ENCODE results near the gene ZNF330.

DNA sequence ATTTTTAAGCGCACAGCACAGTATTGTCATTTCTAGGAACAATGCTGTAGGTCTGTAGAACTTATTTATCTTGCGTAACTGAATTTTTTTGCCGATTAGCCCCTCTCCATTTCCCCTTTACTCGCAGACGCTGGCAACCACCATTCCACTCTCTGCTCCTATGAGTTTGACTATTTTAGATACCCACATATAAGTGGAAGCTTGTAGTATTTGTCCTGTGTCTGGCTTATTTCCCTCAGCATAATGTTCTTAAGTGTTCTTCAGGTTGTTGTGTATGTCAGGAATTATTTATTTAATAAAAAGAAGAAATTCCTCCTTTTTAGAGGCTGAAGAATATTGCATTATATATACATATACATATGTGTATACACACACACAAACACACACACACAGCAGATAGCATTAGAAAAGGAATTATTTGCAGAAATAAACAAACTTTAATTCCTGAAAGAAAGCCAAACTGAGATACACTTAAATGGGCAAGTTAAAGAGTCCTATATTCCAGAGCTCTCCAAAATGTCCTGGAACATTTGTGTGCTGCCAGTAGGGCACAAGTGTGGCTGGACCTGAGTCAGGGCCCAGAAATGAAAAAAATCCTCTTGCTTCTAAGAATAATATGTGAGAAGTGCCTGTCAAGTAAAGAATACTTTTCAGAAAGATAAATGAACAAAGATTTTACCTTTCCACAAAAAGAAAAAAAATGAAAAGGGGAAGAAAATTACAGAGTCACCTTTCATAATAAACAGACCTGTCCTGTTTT, 4.5 kb upstream of the ZNF330 start:
- no peak for TF ChIP-seq POLR2A (IDR thresholded peaks at IDR 0.05)
- TF ChIP-seq, protein P1, sequence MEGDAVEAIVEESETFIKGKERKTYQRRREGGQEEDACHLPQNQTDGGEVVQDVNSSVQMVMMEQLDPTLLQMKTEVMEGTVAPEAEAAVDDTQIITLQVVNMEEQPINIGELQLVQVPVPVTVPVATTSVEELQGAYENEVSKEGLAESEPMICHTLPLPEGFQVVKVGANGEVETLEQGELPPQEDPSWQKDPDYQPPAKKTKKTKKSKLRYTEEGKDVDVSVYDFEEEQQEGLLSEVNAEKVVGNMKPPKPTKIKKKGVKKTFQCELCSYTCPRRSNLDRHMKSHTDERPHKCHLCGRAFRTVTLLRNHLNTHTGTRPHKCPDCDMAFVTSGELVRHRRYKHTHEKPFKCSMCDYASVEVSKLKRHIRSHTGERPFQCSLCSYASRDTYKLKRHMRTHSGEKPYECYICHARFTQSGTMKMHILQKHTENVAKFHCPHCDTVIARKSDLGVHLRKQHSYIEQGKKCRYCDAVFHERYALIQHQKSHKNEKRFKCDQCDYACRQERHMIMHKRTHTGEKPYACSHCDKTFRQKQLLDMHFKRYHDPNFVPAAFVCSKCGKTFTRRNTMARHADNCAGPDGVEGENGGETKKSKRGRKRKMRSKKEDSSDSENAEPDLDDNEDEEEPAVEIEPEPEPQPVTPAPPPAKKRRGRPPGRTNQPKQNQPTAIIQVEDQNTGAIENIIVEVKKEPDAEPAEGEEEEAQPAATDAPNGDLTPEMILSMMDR (IDR thresholded peaks at IDR 0.05): no peak
